Measurements from ENCODE around the gene SORBS1.

The SORBS1 gene

GRCh38 chr10:95513941-95514392 lies 47.2 kb downstream of the SORBS1 start:
- DNase-seq (ENCODE audit: low spot score) = no peak

DNA sequence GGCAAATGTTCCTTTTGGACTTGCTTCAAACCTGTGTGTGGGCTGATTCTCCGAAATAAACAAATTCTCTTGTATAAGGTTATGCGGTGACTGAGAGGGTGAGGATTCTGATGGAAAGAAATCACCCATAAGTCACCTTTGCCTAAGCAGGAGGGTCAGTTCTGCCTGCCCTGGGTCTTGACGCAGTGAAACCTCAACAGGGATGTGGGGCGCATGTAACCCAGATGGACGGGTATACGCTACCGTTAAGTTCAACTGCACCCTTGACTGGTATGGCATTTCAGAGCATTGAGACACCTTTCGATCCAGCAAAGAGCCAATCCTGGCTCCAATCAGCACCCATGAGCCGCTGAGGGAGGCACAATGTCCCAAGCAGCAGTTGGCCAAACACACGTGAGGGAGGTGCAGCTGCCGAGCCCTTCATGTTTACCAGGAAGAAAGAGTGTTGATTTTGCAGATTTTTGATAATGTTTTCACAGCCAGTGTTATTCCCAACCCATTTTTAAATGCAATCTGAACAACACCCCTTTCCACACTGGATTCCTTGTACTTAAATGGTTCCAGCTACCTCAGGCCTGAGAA lies 48.1 kb downstream of the SORBS1 start:
- no peak for DNase-seq (ENCODE audit: low spot score)

DNA sequence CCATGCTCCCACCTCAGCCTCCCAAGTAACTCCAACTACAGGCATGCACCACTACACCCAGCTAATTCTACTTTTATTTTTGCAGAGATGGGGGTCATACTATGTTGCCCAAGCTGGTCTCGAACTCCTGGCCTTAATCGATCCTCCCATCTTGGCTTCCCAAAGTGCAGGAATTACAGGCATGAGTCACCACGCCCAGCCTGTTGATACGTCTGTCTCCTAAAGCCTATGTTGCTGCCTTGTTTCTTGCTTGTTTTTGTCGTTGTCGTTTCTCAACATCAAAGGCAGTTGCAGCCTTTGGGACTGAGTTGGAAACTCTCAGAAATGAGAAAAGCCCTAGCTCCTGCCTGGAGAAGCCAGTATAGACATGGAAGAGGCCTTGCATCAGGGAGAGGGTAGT lies 49.9 kb downstream of the SORBS1 start:
- DNase-seq (ENCODE audit: low spot score) = no peak

GRCh38 chr10:95509251-95509650 lies 51.9 kb downstream of the SORBS1 start:
- no peak for DNase-seq (ENCODE audit: low spot score)

DNA sequence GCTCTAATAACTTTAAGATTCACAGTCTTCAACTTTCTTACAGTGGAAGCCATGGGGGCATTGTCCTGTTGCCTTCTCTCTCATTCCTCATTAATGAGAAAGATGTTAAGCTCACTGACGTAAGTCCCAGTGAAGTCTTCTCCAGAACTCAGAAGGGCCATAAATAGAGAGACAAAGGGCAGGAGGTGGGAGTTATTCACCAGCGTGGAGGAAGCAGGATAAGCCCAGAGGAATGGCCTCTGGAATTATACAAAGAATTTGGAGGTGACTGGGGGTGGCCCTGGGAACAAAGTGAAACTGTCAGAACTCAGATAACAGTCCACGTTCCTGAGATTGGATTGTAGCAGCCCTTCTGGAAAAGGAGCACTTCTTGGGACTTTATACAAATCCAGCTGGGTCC lies 52.4 kb downstream of the SORBS1 start:
- DNase-seq (ENCODE audit: low spot score) = no peak

GRCh38 chr10:95506056-95506737 lies 55.0 kb downstream of the SORBS1 start:
- DNase-seq (ENCODE audit: low spot score) = no peak

GRCh38 chr10:95505641-95506040 lies 55.5 kb downstream of the SORBS1 start:
- no peak for DNase-seq (ENCODE audit: low spot score)

GRCh38 chr10:95505084-95505610 lies 56.0 kb downstream of the SORBS1 start:
- no peak for DNase-seq (ENCODE audit: low spot score)

- DNase-seq (ENCODE audit: low spot score) = no peak
Measured at GRCh38 chr10:95504246-95504691, 56.9 kb downstream of the SORBS1 start.

DNA sequence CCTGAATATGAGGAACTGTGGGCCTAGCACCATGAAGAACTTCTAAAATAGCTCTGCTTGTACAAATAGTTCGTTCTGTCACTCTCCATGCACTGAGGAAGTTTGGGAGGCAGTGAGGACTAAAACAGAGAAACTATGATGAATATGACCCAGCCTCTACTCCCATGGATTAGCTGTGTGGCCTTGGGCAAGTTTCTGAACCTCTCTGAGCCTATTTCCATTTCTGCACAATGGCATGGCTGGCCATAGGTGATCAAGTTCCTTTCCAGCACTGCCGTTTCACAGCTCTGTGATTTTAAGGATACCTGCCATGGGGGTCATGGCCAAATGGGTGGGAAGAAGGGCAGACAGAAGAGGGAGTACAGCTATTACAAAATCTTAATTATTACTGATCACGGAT lies 57.6 kb downstream of the SORBS1 start:
- DNase-seq (ENCODE audit: low spot score) = no peak

DNA sequence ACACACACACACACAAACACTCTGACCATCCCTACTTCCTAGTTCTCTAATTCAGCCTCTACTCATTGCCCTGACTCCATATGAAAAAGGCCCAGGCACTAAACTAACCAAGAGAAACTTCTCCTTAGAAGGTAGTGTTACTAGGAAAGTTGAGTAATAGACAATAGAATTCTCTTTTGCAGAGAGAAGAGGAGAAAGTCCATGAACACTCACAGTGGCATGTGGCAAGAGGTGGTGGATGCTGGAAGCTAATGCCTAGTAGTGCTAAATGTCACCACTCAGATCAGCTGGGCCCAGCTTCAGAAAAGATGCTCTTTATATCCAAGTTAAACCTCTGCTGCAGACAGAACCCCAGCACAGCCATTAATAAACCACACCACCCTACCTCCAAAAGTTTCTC lies 58.2 kb downstream of the SORBS1 start:
- no peak for DNase-seq (ENCODE audit: low spot score)

DNA sequence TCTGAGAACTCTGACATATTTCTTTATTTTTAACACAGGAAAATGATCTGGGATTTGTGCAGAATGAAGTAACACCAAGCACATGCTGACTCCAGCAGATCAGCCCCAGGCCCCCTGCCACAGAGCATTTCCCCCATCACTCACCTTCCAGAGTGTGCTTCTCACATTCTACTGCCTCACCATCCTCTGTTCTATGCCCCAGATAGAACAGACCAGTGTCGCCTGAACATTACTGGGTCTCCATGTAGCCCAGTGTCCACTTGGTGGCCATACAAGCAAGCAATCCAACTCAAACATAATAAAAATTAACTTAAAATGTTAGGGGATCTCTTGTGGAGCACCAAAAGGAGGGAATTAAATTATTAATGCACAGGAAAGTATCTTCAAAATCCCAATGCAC lies 58.8 kb downstream of the SORBS1 start:
- no peak for DNase-seq (ENCODE audit: low spot score)

- DNase-seq (ENCODE audit: low spot score) = no peak
Measured at GRCh38 chr10:95501203-95502094, 59.7 kb downstream of the SORBS1 start.

DNA sequence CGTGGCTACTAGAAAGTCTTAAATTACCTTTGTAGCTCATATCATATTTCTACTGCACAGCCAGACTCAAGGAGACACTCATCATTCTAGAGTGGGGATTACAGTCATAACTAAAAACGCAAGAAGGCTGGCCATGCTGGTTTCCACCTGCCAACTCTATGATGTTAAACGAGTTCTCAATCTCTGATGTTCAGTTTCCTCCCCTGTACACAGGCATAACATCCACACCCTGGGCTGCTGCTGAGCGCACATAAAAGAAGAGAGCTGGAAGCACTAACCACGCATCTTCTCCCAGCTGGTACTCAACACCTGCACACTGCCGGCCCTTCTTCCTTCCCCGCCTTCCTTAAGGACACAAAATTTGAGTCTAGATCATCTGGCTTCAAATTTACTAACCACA lies 60.5 kb downstream of the SORBS1 start:
- DNase-seq (ENCODE audit: low spot score) = no peak

DNA sequence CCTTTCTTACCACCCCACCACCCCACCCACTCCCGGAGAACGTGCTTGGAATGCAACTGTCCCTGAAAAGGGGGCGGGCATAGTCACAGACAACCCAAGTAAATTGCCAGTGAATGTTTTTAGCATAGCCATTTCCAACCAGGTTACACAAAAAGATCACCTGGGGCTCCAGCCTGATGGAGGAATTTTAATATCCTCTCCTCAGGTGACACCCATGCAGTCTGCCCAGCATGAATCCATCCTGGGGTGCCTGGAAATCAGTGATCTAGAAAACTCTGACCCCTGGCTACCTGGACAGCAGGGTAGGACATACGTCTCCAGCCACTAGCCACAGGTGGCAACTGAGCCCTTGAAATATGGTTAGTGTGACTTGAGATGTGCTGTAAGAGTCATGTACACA lies 61.1 kb downstream of the SORBS1 start:
- DNase-seq (ENCODE audit: low spot score) = no peak

- DNase-seq (ENCODE audit: low spot score) = no peak
Measured at GRCh38 chr10:95499482-95499989, 61.6 kb downstream of the SORBS1 start.

DNA sequence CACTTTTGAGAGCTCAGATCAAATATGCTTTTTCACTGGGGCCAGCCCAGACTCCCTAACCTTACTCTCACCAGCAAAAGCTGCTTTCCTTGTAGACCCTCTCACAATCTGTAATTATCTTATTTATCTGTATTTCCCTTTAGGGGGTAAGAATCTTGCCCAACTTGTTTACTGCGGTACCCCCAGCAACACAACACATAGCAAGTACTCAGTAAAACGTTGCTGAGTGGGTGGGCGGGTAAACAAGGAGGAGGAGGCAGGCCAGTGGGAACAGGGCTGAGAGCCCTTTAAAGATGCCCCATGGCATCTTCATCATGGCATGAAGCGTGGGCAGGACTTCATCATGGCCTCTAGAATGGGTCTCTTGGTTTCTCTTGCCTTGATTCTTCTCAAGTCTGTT lies 64.2 kb downstream of the SORBS1 start:
- no peak for DNase-seq (ENCODE audit: low spot score)

DNA sequence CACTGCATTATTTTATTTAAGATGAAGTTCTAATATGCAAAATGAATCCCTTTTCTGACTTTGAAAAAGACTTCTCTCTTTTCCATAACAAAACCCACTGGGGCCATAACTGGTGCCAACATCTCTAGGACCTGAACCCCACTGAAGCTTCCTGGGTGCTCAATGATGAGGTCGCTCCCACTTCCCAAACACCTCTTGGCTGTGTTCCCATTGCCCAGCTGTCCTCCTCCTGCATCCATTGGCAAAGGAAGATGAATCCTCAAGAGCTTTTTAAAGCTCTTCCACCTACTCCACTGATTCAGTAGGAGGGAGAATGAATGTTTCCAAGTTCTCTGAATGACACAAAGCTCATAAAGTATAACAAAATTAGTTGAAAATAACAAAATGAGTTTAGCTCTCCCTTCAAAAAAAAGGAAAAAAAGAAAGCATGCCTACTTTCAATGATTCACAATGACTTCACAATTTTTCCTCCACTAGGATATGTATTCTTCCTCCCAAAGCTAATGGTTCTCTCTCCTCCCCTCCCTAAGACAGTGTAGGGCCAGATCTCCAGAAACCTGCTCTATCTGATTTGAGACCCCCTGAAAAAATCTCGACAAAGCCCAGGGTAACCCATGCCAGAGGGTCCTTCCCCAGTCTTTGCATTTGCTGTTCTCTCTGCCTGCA lies 64.8 kb downstream of the SORBS1 start:
- DNase-seq (ENCODE audit: low spot score) = no peak

- no peak for DNase-seq (ENCODE audit: low spot score)
Measured at GRCh38 chr10:95493862-95494261, 67.3 kb downstream of the SORBS1 start.

DNA sequence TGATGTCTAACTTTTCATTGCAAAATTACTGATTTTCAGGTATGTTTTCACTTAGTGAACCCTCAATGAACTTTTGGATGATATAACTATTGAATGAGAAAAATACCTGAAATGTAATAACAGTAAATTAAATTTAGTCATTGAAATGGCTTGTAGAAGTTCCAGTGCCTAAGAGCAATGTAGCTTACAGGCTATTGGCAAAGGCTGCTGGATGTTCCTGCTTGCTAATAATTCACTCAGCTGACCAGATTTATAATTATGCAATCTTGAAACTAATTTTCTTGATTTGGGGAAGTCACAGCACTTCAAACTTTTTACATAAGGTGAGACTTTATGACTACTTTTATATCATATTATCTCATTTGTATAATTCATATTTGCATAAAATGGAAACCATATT lies 73.2 kb downstream of the SORBS1 start:
- DNase-seq (ENCODE audit: low spot score) = no peak

DNA sequence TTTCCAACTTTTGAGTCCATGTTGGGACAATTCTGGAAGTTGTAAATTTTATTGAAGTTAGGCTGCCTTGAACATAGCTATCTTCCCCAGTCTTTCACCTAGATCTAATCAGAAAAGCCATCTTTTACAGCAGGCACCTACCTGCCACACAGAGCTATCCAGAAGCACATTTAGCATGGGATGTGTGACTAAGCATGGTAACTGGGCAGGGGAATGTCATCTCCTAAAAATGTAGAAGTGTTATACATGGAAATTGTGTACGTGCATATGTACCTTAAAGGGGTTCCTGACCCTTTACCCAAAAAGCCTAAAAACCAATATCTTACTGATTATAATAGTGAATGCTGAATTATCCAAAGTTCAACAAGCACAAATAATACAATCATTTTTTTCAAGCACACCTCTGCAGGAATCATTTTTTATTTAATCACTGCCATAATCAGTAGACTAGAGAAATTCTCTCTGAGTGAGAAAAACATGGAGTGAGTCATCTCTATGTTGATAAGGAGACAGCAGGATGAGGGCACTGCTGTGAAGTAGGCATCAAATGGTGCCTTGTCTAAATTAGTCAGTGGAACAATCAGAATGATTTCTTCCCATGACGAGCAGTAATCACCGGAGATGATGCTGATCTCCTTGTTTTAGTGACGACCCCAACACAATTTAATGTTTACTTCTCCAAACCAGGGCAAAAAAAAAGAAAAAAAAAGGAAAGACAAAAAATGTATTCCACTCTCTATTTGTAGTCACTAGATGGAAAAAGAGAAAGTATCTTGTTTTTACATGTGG lies 75.9 kb downstream of the SORBS1 start:
- no peak for DNase-seq (ENCODE audit: low spot score)
